Measurements from ENCODE around the gene IL16.
A peak's percentile ranks its signal among the peaks of the same experiment; 100 is the strongest.
"Not testable (repeated sequence)": the region's sequence is repeated elsewhere in the genome, so short reads cannot be mapped to it uniquely, and the experiment has no call there.

The IL16 gene

GRCh38 chr15:81174792-81175327, 21.8 kb upstream of the IL16 start:
- DNase-seq: no peak

GRCh38 chr15:81175496-81175895, 21.2 kb upstream of the IL16 start:
- no peak for DNase-seq

- DNase-seq: no peak
Observed at GRCh38 chr15:81176291-81176893, 20.3 kb upstream of the IL16 start.

DNA sequence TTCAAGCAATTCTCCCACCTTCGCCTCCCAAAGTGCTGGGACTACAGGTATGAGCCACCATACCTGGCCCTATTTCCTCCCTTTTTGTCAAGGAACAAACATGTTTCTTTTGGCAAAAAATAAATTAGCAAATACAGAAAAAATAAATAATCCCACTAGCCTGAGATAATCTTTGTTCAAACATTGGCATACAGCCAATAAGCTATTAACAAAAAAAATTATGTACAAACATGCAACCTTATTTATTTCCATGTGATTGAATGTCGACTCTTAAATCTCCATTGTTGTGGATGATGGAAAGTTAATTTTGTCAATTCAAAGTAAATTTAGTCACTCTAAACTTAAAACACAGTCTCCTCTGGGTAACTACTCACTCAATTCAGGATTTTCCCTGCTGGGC, 18.3 kb upstream of the IL16 start:
- no peak for DNase-seq

GRCh38 chr15:81181220-81181619, 15.5 kb upstream of the IL16 start:
- DNase-seq: no peak

DNA sequence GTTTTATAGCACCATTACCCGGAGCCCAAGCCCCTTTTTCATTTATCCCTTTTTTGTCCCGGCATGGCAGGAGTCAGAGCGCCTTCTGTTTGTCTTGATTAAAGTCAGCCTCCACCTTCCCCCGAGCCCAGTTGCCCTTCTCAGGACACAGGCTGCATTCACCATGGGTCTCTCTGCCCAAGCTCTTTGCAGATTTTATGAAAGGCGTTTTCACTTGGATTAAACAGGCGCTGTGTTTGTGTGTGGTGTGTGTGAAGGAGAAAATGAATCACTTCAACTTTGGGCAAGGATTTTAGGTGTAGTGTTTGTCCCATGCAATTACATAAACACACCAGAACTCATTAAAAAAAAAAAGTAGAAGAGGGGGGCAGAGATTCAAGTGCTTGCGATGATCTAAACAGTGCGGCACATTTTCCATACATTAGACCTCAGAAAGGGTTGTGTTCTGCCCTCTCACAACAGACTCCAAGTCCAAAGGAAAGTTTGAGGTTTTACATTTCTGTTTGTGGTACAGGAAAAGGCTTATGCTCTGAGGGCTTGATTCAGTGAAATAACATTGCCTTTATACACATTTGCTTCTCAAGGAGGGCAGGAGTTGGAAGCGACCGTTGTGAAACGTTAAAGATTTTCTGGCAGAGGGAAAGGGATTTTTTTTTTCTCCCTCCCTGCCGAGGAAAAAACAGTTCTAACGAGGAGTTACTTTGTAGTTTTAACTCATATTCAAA, 14.5 kb upstream of the IL16 start:
- DNase-seq: peak; percentile 26

DNA sequence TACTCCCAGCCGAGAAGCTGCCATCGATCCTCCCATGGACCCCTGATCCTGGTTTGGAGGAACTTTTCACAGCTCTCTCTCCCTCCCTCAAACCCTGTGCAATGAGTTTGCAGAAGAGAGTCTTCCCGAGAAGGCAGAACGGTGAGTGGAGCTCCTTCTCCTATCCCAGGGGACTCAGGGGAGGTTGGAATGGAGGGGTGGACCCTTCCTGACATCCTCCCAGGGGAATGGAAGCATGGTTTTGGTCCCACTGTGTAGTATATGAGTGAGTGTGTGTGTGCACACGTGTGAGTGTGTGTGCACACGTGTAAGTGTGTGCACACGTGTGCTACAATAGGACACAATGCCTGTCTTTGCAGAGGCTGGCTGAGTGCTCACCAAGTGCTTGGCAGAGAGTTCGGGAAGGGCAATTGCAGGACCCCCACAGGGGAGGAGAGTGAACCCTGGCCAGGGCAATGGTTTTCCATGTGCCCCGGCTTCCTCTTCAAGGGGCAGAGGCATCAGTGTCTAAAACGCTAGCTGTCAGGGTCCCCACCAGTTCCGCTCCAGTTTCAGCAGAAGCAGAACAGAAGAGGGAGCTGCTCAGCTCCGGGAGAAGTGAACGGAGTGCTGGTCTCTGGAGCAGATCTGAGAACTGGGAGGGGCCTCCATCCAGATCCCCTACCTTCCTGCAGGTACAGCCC, 13.8 kb upstream of the IL16 start:
- no peak for DNase-seq

GRCh38 chr15:81183439-81183775, 13.3 kb upstream of the IL16 start:
- DNase-seq: no peak

DNA sequence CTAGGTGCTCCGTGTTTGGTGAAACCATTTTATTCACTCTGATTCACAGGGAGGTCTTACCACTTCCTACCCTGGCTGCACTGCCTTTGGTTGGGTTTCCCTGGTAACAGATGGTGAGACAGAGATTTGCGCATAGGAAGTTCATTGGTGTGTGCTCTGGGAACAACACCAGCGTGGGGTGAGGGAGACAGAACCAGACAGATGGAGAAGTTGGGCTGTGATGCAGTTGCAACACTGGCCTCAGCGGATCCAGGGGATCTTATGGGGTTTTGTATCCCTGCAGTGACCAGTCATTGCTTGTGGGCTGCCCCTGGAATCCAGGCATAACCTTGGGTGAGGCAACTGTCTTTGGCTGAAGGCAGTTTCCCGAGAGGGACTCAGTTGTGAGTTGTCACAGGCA, 12.5 kb upstream of the IL16 start:
- DNase-seq: no peak

DNA sequence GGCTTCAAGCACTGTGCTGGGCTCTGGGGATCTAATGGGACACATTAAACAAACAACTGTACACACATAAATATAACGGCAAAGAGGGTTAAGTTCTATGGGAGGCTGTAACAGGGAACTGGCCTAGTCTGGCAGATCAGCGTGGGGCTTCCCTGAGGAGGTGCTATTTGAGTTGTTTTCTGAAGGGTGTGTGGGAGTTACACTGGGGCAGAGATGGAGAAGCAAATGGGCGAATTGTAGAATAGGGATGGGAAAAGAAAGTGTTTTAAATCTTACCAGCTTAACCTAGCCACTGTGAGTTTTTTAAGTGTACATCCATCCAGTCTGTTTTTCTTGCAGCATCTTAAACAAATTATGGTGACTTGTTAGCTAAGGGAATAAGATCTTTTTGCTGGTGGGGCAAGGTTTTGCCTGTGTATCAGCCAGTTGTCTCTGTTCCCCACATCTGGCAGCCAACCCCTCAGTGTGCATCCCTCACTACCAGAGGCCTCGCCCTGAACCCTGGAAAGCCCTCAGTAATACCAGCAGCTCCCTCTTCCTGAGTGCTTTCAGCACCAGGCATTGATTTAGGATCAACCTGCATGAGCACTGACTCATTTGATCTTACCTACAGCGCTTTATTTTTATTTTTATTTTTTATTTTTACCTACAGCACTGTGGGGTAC, 10.9 kb upstream of the IL16 start:
- no peak for DNase-seq

DNA sequence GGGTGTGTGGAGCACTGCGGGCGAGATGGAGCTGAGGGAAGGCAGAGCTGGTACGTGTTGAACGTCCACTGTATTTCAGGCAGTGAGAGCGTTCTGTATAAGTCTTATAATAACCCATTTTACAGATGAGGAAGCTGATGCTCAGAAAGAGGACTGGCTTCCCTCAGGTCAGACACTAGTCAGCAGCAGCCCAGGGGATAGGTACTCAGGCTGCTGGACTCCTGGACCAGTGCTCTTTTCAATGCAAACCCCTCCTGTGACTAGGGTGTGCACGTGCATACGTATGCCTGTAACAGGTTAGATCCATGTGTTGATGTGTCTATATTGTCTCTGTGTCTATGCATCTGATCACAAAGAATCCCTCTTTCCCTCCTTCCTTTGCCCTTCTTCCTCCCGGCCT, 8.3 kb upstream of the IL16 start:
- no peak for DNase-seq

DNA sequence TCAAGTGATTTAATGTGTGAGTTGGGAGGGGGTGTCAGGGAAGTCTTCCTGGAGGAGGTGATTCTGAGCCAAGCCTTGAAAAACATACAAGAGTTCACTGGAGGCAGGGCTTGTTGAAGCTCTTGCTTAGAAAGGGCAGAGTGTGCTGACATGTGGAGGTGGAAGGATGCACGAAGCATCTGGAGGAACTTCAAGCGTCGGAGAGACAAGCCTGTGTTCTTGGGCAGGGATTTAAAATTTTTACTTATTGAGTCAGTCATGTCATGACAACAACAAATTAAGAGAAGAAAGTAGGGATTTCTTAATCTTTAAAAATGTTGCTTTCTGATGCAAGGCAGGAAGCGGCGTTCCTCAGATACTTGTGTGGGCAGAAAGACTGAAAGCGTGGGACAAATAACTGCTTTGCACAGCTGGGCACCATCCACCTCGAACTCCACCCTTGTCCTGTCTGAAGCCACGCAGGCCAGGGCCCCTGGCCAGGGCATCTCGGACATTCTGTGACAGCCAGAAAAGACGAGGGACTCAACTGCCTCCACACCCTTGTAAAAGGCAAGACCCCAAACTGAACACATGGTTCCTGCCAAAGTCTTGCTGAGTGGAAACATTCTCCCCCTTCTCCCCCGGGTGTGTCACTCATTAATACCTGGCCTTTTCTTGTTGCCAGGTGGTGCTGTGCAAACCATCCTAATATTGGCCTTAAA, 6.9 kb upstream of the IL16 start:
- DNase-seq: peak; percentile 96

GRCh38 chr15:81190922-81191507, 5.7 kb upstream of the IL16 start:
- no peak for DNase-seq

DNA sequence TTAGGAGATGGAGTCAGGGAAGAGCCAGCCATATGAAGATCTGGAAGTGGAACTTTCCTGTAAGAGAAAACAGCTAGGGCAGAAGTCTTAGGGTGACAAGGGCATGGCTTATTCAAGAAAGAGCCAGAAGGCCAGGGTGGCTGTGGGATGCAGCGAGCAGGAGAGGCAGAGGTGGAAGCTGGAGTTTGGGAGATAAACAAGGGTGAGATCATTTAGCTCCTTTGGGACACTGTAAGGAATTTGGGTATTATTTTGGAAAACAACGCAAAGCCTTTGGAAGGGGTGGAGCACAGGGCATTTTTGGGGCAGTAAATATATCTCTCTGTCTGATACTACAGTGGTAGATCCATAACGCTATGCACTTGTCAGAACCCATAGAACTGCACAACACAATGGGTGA, 5.0 kb upstream of the IL16 start:
- no peak for DNase-seq

- no peak for DNase-seq
Observed at GRCh38 chr15:81194723-81195122, 2.0 kb upstream of the IL16 start.

DNA sequence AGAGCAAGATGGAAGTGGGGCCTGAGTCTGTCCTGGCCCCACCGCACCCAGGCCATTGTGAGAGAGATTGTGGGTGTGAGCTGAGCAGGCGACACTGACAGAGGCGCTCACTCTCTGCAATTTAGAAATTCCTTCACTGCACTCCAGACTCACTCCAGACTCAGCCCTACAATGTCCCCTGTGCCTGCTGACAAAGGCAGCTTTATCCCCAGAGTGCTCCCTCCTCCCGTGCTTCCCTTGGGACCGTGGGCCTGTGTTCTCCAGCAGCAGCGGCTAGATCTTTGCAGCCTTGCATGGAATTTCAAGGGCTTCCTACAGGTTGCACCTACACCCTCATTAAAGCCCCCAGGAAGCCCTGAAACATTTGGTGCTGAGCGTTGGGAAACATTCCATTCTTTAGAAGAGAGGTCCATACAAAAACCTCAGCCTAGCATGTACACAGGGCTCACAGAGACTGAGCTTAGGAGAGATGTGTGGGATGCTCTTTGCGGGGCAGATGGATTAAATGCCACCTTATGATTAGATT, 1.3 kb upstream of the IL16 start:
- no peak for DNase-seq

GRCh38 chr15:81197255-81197630, 564 bp downstream of the IL16 start:
- no peak for DNase-seq

- DNase-seq: no peak
Observed at GRCh38 chr15:81197688-81198281, 1.1 kb downstream of the IL16 start.

- DNase-seq: no peak
Observed at GRCh38 chr15:81199031-81199779, 2.5 kb downstream of the IL16 start.

GRCh38 chr15:81206018-81206417, 9.3 kb downstream of the IL16 start:
- no peak for DNase-seq

GRCh38 chr15:81207987-81208386, 11.3 kb downstream of the IL16 start:
- not testable (repeated sequence) for DNase-seq
